GM21723 (cell line): ENCODE measurements around the gene PPME1.
A peak's percentile ranks its signal among the peaks of the same experiment; 100 is the strongest.

Experiments used
- ATAC-seq: cut with Tn5 transposase; IDR thresholded peaks from one replicate; pipeline ENCODE4 v1.9.1; 2021; ENCODE audit warnings: mild to moderate bottlenecking, moderate library complexity; ENCODE audit not compliant: unreplicated experiment

PPME1 gene

DNA sequence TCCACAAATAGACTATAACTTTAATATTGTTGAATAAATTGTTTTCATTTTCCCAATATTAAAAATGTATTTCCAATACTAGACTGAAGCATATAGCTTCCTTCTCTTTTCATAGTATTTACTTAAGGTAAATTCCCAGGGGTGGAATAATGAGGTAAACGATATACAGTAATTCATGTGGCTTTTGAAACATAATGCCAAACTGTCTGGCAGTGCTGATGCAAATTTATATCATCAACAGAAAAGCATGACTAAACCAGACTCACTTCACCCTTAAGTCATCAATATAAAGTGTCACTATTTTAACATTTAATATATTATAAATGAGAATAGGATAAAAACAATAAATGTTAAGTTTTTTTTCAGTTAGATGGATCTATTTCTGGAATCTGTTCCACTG, 13.9 kb upstream of the PPME1 start:
- ATAC-seq: no peak

DNA sequence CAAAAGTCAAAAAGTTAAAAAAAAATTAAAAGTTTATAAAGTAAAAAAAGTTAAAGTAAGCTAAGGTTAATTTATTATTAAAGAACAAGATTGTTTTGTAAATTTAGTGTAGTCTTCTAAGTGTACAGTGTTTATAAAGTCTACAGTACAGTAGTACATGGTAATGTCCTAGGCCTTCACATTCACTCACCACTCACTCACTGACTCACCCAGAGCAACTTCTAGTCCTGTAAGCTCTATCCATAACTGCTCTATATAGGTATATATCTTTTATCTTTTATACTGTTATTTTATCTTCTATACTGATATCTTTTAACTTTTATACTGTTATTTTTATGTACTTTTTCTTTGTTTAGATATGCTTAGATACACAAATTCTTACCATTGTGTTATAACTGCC, 11.4 kb upstream of the PPME1 start:
- no peak for ATAC-seq

DNA sequence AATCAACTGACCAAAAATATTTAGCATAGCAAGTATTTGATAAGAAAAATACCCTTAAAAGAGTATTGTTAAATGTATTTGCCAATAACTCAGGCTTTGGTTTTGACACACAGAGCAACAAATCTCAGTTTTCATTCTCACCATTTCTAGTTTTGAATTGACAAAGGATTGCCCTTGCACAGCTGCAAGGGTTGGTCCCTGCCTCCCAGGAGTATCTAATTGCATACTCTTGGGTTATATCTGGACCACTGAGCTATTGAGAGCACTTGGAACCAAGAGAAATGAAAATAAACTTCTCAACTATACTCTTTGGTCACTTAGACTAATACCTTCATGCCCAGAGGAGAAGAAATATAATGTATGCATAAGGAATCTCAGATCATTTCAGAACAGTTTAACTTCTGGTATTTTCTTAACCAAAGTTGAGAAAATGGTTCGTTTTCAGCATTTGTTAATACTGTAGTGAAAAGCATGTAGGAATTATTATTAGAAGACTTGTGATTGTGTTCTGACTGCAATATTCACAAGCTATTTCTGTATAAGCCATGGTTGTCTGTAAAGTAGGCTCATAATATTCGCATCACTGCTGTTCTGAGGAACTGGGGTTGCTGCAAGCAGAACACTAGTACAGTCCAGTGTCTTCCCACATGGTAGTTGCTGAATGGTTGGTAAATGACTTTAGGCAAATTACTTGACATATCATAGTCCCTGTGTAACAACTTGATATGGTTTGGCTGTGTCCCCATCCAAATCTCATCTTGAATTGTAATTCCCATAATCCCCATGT, 8.2 kb upstream of the PPME1 start:
- peak; percentile 63 for ATAC-seq

DNA sequence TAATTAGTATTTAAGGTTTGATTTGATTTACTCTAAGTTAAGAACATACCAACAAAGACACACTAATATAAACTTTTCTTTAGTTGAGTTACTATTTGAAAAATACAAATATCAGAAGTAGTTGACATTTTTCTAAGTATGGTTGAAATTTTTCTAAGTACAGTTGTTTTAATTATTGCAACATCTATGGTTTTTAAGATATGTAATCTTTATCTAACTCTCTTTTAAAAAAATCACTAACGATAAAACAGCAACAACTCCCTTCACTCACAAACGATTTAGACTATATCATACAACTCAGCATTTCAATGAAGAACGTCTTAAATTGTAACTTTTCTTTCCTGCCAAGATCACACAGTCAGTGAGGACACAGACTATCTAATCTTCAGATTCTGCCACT, 2.3 kb upstream of the PPME1 start:
- no peak for ATAC-seq

DNA sequence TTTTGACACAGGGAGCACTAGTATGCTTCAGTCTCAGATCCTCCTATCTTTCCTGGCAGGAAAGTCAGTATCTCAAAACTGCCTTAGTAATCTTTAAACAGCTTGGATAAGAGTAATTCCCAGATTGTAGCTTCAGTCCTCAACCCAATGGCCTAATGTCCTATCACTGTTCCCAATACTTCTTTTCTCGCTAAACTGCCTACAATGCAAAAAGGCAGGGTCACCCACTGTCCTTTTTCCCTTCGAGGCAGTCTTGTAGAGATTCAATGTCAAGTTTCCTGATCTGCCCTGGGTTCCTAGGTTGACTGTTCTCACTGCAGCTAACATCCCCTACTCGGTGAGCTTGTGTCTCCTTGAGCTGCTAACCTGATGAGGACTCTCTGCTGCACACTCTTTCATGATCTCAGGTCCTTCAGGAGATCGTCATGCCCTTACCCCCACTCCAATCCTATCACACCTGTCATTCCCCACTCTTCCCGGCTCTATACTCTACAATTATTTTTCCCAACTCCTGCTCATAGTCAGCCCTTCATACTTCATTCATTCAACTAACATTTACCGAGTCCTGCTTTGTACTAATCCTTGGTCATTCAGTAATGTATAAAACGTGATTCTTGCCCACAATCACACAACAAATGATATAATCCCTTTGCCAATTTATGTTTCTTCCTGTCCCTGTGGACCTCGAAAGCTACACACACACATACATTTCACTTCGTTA, 1.2 kb upstream of the PPME1 start:
- ATAC-seq: no peak

DNA sequence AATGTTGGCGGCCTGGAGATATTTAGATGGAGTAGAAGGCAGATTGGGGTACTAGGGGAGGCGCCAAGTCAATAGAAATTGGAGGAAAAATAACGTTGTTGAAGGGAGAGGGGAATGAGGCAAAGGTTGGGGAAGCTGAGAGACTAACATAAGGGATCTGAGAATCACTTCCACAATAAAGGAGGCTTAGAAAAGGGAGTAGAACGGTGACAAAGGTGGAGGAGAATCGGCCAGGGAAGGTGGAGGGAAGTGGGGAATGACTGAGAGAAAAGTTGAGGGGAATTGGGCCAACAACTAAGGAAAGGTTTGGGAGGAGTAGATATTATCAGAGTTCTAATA, 510 bp downstream of the PPME1 start:
- ATAC-seq: no peak

DNA sequence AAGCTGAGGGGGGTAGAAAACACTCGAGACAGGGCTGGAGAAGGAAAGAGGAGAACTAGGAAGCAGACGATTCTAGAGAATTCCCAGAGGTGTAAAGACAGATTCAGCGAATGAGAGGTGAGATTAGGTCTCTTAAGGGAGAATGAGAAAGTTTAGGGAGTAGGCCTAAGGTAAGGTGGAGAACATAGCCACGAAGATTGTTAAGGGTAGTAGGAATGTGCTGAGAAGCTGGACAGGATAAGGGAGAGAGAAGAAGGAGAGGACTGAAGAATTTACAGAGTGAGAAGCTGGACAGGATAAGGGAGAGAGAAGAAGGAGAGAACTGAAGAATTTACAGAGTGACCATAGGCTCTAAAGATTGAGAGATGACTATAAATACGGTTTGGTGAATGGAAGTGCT, 908 bp downstream of the PPME1 start:
- ATAC-seq: no peak

DNA sequence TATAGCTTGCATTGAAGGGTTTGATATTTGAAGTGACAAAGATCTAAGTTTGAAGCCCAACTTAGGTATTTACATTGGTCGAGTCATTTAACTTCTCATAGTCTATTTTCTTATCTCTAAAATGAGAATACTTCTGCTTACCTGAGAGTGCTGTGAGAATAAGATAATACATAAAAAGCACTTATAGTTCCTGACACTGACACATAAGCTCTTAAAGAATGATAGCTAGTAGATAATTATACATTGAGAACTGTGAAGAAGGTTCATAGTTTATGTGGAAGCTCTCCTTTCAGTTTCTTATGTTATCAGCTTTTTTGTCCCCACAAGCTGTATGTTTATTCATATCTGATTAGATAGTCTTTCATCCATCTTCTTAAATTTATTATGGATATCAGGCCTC, 4.8 kb downstream of the PPME1 start:
- no peak for ATAC-seq

DNA sequence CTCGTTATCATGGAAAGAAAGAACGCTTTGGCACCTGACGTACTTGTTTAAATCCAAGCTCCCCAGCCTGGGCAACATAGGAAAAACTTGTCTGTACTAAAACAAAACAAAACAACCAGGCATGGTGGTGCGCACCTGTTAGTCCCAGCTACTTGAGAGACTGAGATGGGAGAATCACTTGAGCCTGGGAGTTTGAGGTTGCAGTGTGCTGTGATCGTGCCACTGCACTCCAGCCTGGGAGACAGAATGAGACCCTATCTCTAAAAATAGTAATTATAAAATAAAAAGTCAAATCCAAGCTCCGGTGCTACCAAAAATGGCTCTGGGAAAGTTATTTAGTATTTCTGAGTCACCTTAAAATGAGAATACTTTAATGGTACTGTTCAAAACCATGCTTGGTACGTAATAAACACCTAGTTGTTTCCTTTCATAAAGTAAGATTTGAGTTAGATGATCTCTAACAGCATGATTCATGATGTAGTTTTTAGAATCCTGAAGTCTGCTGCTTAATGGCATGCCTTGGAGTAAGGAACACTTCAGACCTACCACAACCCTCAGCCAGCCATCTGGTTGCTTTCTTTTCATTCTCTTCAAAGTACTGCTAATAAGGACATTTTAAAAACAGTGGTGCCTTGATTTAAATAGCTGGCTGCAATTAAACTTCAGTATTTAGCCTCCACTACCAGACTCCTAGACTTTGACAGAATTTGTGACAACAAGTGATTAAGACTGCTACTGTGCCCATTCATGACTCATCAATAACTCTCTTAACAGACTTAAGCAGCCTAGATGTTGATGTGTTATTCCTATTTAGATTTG, 8.4 kb downstream of the PPME1 start:
- ATAC-seq: no peak

DNA sequence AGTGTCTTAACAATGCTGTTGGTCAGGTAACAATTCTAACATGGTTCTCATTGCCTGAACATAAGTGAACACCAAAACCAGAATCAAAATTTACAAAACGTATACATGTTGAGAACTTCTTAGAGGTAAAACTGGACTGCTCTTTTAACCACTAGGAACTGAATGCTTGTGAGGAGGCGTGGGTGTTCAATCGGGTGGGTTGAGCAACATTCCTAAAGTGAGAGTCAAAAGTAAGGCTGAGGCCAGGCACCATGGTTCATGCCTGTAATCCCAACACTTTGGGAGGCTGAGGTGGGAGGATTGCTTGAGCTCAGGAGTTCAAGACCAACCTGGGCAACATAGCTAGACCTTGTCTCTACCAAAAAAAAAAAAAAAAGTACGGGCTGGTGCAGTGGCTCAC, 11.5 kb downstream of the PPME1 start:
- no peak for ATAC-seq

DNA sequence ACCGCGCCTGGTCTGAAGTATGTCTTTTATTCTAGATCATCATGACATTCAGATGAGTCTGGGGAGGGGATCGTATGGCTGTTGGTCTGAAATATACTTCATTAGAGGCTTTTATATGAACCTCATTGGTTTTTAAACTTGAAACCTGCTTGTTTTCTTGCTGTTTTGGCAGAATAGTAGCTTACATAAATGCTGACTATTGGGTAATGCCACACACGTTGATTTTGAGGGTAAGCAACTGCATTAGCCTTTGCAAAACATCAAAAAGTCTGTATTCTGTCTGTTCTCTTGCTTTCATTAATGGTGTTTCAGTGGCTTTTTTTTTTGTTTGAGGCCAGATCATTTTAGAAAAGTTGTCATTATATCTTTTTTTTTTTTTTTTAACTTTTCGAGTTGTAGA, 14.2 kb downstream of the PPME1 start:
- no peak for ATAC-seq

DNA sequence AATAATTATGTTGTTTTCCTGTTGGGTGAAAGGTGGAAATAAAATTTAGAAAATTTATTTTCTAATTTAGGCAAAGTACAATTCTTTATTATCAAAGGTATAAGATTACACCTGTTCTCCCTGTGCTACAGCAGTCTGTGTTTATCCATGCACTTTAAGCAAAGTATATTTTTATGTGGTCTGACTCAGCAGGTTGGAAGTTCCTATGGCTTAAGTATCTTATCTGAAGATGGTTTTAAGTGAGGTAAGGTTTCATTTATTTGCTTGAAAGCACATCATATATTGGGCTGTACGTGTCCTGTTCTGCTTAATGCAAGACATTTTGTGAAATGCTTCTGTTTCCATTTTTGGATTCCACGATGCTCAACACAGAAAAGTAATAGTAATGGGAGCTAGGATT, 14.6 kb downstream of the PPME1 start:
- no peak for ATAC-seq

DNA sequence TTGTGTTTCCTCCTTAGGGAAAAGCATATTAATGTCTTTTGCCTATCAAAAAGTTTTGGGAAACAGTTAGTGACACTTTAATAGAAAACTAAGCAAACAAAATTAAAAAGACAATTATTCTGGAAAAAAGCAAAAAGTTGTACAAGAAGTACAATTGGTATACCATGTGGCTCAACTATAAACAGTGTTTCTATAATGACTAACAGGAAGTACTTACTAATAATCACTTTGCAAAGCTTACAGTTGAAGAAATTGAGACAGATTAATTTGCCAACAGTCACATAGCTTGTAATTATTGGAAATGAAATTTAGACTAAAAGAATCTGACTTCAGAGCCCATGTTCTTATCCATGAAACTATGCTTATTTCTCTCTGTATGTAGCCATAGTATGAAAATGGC, 24.7 kb downstream of the PPME1 start:
- no peak for ATAC-seq

DNA sequence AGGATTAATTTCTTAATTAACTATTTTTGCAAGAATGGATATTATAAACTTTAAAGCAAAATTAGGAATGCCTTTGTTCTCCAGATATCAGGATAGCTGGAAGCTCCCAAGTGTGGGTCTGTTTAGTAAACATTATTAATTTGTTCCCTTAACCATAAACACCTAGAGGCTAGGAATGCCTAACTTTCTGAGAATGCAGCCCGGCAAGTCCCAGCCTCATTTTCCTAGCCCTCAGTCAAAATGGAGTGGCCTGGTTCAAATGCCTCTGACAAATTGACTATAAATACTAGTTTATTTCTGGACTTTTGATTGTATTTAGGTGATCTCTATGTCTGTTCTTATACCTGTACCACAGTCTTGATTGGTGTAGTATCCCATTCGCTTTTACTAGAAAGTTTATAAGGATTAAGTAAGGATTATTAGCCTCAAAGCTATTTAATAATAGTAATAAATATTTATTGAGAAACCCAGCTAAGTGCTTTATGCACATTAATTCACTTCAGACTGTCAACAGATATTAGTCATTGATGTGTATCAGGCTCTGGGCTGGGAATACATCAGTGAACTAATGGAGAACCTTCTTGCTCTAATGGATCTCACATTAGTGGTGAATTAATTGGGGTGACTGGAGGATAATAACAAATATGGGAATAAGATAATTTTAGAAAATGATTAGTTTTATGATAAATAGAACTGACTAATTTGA, 25.8 kb downstream of the PPME1 start:
- no peak for ATAC-seq

DNA sequence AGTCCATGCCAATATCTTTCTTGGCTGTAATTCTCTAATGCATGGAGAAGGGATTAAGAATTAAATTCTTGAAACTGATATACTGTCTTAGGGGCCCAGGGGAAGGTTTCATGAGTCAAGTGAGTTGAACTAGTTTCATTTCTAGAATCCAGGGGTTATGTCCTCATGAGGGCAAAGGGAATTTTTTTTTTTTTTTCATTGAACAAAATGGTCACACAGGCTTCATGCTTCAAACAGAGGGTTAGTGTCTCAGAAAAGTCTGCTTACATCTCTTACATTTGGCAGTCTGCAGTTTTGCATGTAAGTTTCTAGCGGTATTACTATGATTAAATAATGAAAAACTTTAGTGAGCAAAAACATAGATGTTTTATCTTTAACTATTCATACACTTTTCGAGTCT, 32.9 kb downstream of the PPME1 start:
- no peak for ATAC-seq

DNA sequence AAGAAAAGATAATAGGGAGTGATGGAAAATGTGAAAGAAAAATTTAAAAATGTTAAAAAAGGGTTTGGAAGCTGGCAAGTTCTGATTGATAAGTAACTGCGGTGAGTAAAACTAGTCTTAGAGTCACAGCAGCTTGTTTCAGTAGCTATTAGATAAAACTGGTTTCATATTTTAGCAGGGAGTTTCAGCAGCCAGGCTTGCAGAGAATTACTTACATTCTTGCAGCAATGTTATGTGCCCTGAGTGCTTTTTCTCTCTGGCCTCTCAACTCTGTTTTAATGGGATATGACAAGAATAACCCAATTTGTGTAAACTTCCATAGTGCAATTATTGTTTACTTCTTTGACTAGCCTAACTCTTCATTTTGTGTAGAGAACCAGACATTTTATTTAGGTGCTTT, 33.6 kb downstream of the PPME1 start:
- no peak for ATAC-seq

DNA sequence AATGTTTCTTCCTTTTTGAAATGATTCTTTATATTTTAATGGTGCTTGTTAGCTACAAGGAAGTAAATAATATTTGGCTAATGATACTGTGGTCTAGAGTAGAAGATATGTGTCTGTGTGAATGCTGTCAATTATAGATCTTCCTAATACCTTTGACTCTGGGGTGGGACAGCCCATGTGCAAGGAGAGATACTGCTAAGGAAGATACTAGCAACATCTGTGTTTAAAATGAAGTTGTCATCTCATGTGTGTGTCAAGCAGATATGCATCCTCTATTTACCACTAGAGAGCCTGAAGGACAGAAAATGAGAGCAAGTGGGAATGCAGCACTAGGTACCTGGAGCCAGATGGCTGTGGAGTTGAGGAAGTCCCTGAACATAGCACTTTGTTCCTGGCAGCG, 34.1 kb downstream of the PPME1 start:
- no peak for ATAC-seq

DNA sequence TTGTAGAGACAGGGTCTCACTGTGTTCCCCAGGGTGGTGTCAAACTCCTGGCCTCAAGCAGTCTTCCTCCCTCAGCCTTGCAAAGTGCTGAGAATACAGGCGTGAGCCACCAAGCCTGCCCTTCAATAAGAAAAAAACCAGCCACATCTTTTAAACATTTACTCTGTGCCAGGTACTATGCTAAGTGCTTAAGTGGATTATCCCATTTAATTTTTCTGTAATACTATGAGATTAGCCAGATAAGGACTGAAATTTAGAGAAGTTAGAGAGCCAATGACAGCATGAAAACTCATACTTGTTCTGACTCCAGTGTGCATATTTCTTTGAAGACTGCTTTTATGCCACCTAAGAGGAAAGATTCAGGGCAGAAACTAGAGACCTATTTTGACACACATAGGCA, 35.7 kb downstream of the PPME1 start:
- ATAC-seq: no peak

DNA sequence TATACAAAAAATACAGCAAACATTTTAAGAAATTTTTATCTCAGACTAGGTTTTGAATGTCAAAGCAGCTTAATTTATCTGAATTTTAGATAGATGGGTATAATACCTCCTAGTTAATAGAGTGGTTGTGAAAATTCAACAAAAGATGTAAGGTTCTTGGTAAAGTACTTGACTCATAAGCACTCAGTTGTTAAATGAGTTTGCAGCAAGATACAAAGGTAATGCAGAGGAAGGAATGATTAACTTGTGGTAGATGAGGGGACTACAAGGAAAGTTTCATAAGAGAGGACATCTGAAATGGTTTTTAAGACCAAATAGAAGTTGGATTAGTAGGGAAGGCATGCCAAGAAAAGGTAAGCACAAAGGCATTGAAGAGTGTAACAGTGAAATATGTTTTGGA, 37.4 kb downstream of the PPME1 start:
- no peak for ATAC-seq

DNA sequence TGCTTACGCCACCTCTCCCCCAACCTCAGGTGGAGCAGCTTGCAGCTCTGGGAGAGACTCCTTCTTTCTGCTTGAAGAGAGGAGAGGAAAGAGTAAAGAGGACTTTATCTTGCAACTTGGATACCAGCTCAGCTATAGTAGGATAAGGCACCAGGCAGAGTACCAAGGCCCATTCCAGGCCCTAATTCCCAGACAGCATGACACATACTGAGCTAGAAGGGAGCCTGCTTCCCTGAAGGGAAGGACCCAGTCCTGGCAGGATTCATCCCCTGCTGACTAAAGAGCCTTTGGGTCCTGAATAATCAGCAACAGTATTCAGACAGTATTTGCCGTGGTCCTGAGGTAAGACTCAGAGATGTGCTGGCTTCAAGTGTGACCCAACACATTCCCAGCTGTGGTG, 41.4 kb downstream of the PPME1 start:
- no peak for ATAC-seq

DNA sequence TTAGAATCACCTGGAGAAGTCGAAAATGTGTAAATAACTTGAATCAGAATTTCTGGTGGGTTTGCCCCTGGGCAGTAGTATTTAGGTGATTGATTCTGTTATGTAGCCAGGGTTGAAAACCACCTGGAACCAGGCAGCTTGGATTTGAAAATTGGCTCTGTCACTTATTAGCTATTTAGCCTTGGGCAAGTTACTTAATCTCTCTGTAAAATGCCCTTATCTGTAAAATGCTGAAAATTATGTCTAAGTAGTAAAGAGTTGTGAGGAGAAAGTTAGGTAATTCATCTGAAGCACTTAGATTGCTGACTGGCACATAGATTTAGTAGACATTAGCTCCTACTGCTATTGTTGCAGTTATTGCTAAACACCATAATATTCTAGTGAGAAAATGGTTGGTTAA, 49.3 kb downstream of the PPME1 start:
- ATAC-seq: no peak
